ENCODE data around the gene NOG.
A peak's percentile ranks its signal among the peaks of the same experiment; 100 is the strongest.

The NOG gene

DNA sequence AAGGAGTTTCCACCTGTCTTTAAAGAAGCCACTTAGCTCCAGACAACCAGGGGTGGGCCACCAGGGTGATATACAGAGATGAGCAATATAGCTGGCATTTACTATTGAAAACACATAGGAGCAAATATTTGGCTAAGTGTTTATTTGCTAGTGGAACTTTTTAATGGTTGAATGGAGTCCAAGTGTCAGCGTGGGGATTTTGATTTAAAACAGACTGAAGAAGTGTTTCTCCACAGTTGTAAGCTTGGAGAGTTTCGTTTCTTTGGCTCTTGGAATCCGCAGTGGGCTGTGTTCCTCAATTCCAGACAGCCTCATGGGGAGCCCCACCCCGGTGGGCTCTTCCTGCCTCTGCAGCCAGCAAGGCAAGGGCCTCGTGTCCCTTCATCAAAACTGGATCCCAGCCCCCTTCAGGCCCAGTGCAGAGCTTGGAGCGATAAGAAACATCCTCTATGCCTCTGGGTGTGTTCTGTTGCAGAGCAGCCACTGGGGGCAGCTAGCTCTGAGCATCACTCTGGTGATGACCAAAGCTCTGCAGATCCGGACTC lies 36.1 kb downstream of the NOG start:
- Histone ChIP-seq H3K27me3 (replicated peaks; ENCODE audit: control insufficient read depth, insufficient read depth, low read length) (no peaks in the 10 kb centered on the region; the same call in 1 of the 2 replicates), H3K4me3 (replicated peaks; ENCODE audit: low read depth, low read length) (no peak overlapping the region), H3K36me3 (ENCODE audit: control insufficient read depth, insufficient read depth, low read length) (no peaks in the 10 kb centered on the region)
- TF ChIP-seq, protein P1, sequence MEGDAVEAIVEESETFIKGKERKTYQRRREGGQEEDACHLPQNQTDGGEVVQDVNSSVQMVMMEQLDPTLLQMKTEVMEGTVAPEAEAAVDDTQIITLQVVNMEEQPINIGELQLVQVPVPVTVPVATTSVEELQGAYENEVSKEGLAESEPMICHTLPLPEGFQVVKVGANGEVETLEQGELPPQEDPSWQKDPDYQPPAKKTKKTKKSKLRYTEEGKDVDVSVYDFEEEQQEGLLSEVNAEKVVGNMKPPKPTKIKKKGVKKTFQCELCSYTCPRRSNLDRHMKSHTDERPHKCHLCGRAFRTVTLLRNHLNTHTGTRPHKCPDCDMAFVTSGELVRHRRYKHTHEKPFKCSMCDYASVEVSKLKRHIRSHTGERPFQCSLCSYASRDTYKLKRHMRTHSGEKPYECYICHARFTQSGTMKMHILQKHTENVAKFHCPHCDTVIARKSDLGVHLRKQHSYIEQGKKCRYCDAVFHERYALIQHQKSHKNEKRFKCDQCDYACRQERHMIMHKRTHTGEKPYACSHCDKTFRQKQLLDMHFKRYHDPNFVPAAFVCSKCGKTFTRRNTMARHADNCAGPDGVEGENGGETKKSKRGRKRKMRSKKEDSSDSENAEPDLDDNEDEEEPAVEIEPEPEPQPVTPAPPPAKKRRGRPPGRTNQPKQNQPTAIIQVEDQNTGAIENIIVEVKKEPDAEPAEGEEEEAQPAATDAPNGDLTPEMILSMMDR (IDR thresholded peaks at IDR 0.05; ENCODE audit: insufficient read depth, low read length, poor library complexity, severe bottlenecking): peak; percentile 33
- DNase-seq (ENCODE audit: extremely low read depth, insufficient read length): no peak

DNA sequence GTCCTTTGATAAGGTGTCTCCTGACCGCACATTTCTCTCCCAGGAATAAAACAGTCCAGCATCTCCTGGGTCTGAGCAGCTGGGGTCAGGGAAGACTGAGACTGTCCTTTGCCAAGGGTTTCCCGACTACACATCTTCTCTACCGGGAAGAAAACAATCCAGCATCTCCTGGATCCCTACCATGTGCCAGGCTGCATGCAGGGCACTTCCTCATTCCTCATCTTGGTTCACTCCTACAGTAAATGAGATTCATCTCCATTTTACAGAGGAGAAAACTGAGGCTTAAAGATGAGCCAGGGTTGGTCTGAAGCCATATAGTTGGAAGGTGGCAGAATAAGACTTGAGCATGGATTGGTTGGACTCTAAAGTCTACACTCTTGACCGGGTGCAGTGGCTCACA lies 36.7 kb downstream of the NOG start:
- Histone ChIP-seq H3K27me3 (replicated peaks; ENCODE audit: control insufficient read depth, insufficient read depth, low read length) (no peaks in the 10 kb centered on the region; the same call in 1 of the 2 replicates), H3K36me3 (ENCODE audit: control insufficient read depth, insufficient read depth, low read length) (no peaks in the 10 kb centered on the region), H3K4me3 (replicated peaks; ENCODE audit: low read depth, low read length) (no peak overlapping the region)
- TF ChIP-seq, protein P1 (IDR thresholded peaks at IDR 0.05; ENCODE audit: insufficient read depth, low read length, poor library complexity, severe bottlenecking): no peak
- DNase-seq (ENCODE audit: extremely low read depth, insufficient read length): no peak

- no peak for DNase-seq (ENCODE audit: extremely low read depth, insufficient read length)
These were observed 40.2 kb downstream of the NOG start for GRCh38 chr17:56633681-56634080.

GRCh38 chr17:56635641-56636040 lies 42.1 kb downstream of the NOG start:
- no peak for DNase-seq (ENCODE audit: extremely low read depth, insufficient read length)
- Histone ChIP-seq H3K36me3 (ENCODE audit: control insufficient read depth, insufficient read depth, low read length) (no peaks in the 10 kb centered on the region), H3K4me3 (replicated peaks; ENCODE audit: low read depth, low read length) (no peak overlapping the region), H3K27me3 (replicated peaks; ENCODE audit: control insufficient read depth, insufficient read depth, low read length) (no peaks in the 10 kb centered on the region; the same call in 1 of the 2 replicates)
- TF ChIP-seq, protein P1 (IDR thresholded peaks at IDR 0.05; ENCODE audit: insufficient read depth, low read length, poor library complexity, severe bottlenecking): no peak

More at GRCh38 chr17:56633681-56634080, 40.2 kb downstream of the NOG start:
- H3K4me3 ChIP-seq (replicated peaks; ENCODE audit: low read depth, low read length): no peak overlapping the region
- no peaks in the 10 kb centered on the region; the same call in 1 of the 2 replicates for H3K27me3 ChIP-seq (replicated peaks; ENCODE audit: control insufficient read depth, insufficient read depth, low read length)
- H3K36me3 ChIP-seq (ENCODE audit: control insufficient read depth, insufficient read depth, low read length): no peaks in the 10 kb centered on the region
- TF ChIP-seq, protein P1 (IDR thresholded peaks at IDR 0.05; ENCODE audit: insufficient read depth, low read length, poor library complexity, severe bottlenecking): no peak

DNA sequence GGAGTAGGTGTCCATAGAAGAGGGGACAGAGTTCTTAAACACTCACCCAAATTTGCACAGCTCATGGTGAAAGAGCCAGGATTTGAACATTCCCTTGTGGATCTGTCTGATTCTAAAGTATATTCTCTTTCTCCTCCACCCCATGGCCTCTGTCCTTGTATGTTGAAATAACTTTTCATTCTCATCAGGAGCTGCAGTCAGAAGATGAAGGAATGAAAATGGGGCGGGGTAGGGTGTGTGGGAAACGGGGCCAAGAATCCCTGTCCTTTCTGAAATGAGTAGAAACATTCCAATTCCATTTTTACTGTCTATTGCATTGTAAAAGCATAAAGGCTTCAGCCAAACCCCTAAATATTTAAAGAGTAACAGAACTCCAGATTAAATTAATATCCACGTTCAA lies 42.8 kb downstream of the NOG start:
- DNase-seq (ENCODE audit: extremely low read depth, insufficient read length): no peak
- H3K4me3 ChIP-seq (replicated peaks; ENCODE audit: low read depth, low read length): no peak overlapping the region
- TF ChIP-seq, protein P1 (IDR thresholded peaks at IDR 0.05; ENCODE audit: insufficient read depth, low read length, poor library complexity, severe bottlenecking): no peak
- H3K36me3 ChIP-seq (ENCODE audit: control insufficient read depth, insufficient read depth, low read length): no peaks in the 10 kb centered on the region
- no peaks in the 10 kb centered on the region; the same call in none of the 2 replicates for H3K27me3 ChIP-seq (replicated peaks; ENCODE audit: control insufficient read depth, insufficient read depth, low read length)

- no peak for DNase-seq (ENCODE audit: extremely low read depth, insufficient read length)
- no peak overlapping the region for H3K4me3 ChIP-seq (replicated peaks; ENCODE audit: low read depth, low read length)
- H3K27me3 ChIP-seq (replicated peaks; ENCODE audit: control insufficient read depth, insufficient read depth, low read length): no peaks in the 10 kb centered on the region; the same call in none of the 2 replicates
- TF ChIP-seq, protein P1 (IDR thresholded peaks at IDR 0.05; ENCODE audit: insufficient read depth, low read length, poor library complexity, severe bottlenecking): no peak
- H3K36me3 ChIP-seq (ENCODE audit: control insufficient read depth, insufficient read depth, low read length): no peaks in the 10 kb centered on the region
These were observed 43.8 kb downstream of the NOG start for GRCh38 chr17:56637254-56637653.
